K562 (cell line): ENCODE results near the gene ZNF439.
"Not testable (repeated sequence)": the region's sequence is repeated elsewhere in the genome, so short reads cannot be mapped to it uniquely, and the experiment has no call there.

ENCODE experiments used
- CBX2 ChIP-seq: fragments of 200-600 bp; sonication (generic); IDR thresholded peaks from one replicate; pipeline ENCODE4 v1.6.1; 2012; ENCODE audit warnings: mild to moderate bottlenecking, low read length, inconsistent platforms; ENCODE audit not compliant: insufficient read depth, poor library complexity, severe bottlenecking
- EZH2 ChIP-seq: IDR thresholded peaks from 2 replicates; pipeline ENCODE4 v1.6.1; 2012; ENCODE audit warnings: low read depth, mild to moderate bottlenecking, inconsistent platforms, low read length, borderline replicate concordance
- ZBTB11 ChIP-seq, 3 experiments: fragments of 200-800 bp in 1 of 3; fragments of 250-450 bp in 1 of 3; fragments of 450-650 bp in 1 of 3; sonication (Bioruptor Pico) in 1 of 3; sonication (Bioruptor generic) in 1 of 3; formaldehyde crosslinking in 1 of 3; IDR thresholded peaks; 2 replicates each; pipeline versions ENCODE4 v1.6.1 to v1.8.0; 2016 to 2022; ENCODE audit warnings: mild to moderate bottlenecking in 2 of 3, missing genetic modification characterization in 2 of 3, missing compliant biosample characterization in 1 of 3, moderate library complexity in 1 of 3

DNA sequence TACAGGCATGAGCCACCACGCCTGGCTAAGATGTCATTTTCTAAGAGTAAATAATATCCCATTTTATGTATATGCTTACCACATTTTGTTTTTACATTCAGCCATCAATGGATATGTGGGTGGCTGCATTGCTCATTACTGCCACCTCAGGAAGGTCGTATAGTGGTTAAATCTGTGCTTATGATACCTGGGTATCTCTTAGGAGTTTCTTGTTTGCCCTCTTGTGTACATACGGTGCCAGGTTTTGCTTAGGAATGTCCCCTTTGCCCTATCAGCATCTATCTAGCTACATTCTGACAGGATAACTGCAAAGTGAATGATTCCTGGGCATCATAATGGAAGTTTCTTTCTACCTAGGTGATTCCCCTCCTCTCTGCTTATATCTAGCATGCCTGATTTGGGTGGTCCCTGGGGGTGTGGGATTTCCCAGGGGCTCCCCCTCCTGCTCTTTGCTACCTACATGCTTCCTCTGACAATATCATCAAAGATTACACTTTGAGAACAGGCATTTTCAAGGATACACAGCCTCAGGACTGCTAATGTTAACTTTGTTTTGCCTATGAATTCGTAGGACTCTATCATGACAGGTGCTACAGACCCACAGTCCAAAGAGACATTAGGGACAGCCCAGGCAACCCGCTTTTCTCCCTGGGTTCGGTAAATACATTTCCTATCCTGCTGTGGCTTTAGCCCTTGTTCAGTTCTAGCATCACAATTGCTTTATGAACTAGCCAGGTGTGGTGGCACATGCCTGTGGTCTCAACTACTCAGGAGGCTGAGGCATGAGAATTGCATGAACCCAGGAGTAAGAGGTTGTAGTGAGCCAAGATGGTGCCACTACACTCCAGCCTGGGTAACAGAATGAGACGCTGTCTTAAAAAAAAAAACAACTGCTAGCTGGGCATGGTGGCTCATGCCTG lies 19.3 kb upstream of the ZNF439 start:
- not testable (repeated sequence) for TF ChIP-seq CBX2; EZH2; ZBTB11 (CRISPR knock-in tag; IDR thresholded peaks at IDR 0.05)
